ENCODE measurements around the gene SCN10A.

Gene SCN10A

DNA sequence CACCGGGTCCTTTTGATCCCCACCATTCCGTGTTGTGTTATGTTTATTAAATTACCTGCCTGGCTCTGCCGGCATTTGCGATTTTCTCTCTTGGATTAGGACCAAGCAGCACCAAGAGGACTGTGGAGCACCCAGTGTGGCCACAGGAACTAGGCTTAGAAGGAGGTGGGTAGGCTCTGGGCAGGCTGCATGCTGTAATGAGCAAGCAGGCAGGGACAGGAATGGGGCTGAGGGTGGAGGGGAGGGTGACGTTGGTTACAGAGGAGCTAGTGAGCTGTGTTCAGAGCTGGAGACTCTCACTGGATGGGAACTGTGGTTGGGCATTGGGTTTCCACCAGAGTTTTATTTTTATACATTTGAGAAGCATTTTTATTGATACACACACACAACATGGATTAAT is 158.6 kb downstream of the SCN10A start:
- H2BK15ac ChIP-seq (replicated peaks; ENCODE audit: low read depth) = no peak overlapping the region
- H3K79me1 ChIP-seq (ENCODE audit: low read length) = no peaks in the 10 kb centered on the region
- H3K27ac ChIP-seq (ENCODE audit: low read depth, low read length) = no peak overlapping the region
- H3K79me2 ChIP-seq (ENCODE audit: control insufficient read depth, insufficient read depth, low read length) = no peaks in the 10 kb centered on the region
- no peak overlapping the region for H3K23ac ChIP-seq (ENCODE audit: low read length)
- H4K8ac ChIP-seq (ENCODE audit: low read depth, low read length) = no peak overlapping the region
- no peak overlapping the region for H2AK5ac ChIP-seq (ENCODE audit: low read length)
- H3K4me1 ChIP-seq (ENCODE audit: control insufficient read depth, low read depth, low read length) = peaks cover 5% of the 10 kb centered on the region
- H3K18ac ChIP-seq (ENCODE audit: low read length) = no peak overlapping the region
- no peak overlapping the region for H3K4me3 ChIP-seq (ENCODE audit: low read length)
- no CpG with 5 or more reads among the region's 5 CpGs for WGBS (ENCODE audit: extremely low coverage, insufficient coverage, low lambda C conversion rate)
- no peaks in the 10 kb centered on the region for H3K27me3 ChIP-seq (ENCODE audit: insufficient read depth, low read length, poor library complexity)
- DNase-seq = no peak
- no peak overlapping the region for H3K4me2 ChIP-seq (ENCODE audit: low read length)
- no peak overlapping the region for H4K5ac ChIP-seq (ENCODE audit: low read length)
- H3K56ac ChIP-seq (ENCODE audit: low read length) = no peak overlapping the region
- H3K9ac ChIP-seq (ENCODE audit: low read length) = no peak overlapping the region
- no peak overlapping the region for H3K4ac ChIP-seq (ENCODE audit: low read depth, low read length)
- H2BK120ac ChIP-seq (ENCODE audit: low read depth, low read length) = no peak overlapping the region
- H3K36me3 ChIP-seq (ENCODE audit: control insufficient read depth, insufficient read depth, low read length) = no peaks in the 10 kb centered on the region
- H2BK5ac ChIP-seq (ENCODE audit: low read length) = no peak overlapping the region

DNA sequence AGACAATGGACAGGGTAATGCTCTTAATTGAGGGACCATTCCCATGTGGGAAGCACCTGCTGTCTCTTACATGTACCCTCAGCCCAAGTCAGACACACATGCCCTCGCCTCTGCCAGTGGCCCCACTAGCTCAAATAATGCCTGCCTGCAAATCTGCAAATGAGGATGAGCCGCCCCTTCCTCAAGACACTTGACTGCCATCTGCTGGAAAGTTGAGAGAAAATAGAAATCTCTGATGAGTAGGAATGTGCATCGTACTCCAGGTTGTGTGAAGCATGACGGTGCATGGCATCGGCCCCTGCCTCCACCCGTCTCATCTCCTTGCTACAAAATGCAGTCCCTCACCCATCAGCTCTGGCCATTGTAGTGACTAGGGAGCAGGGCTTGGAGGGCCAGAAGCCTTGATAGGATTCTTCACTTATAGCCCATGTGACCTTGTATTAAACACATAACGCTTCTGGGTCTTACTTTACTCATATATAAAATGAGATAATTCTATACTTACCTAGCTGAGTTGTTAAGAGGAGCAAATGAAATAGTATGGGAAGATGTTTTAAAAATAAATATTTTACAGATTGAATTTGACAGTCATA is 160.2 kb downstream of the SCN10A start:
- Histone ChIP-seq H3K18ac (ENCODE audit: low read length) (no peak overlapping the region), H3K4me2 (ENCODE audit: low read length) (no peak overlapping the region), H3K4ac (ENCODE audit: low read depth, low read length) (no peak overlapping the region), H4K5ac (ENCODE audit: low read length) (no peak overlapping the region), H3K4me3 (ENCODE audit: low read length) (no peak overlapping the region), H2AK5ac (ENCODE audit: low read length) (no peak overlapping the region), H3K36me3 (ENCODE audit: control insufficient read depth, insufficient read depth, low read length) (no peaks in the 10 kb centered on the region), H3K56ac (ENCODE audit: low read length) (no peak overlapping the region), H3K27me3 (ENCODE audit: insufficient read depth, low read length, poor library complexity) (no peaks in the 10 kb centered on the region), H2BK120ac (ENCODE audit: low read depth, low read length) (no peak overlapping the region), H3K27ac (ENCODE audit: low read depth, low read length) (no peak overlapping the region), H3K79me1 (ENCODE audit: low read length) (no peaks in the 10 kb centered on the region), H2BK15ac (replicated peaks; ENCODE audit: low read depth) (no peak overlapping the region), H3K9ac (ENCODE audit: low read length) (no peak overlapping the region), H4K8ac (ENCODE audit: low read depth, low read length) (no peak overlapping the region), H2BK5ac (ENCODE audit: low read length) (no peak overlapping the region), H3K79me2 (ENCODE audit: control insufficient read depth, insufficient read depth, low read length) (no peaks in the 10 kb centered on the region), H3K23ac (ENCODE audit: low read length) (no peak overlapping the region), H3K4me1 (ENCODE audit: control insufficient read depth, low read depth, low read length) (peaks cover 5% of the 10 kb centered on the region)
- peak; percentile 89 for DNase-seq
- no CpG with 5 or more reads among the region's 7 CpGs for WGBS (ENCODE audit: extremely low coverage, insufficient coverage, low lambda C conversion rate)

DNA sequence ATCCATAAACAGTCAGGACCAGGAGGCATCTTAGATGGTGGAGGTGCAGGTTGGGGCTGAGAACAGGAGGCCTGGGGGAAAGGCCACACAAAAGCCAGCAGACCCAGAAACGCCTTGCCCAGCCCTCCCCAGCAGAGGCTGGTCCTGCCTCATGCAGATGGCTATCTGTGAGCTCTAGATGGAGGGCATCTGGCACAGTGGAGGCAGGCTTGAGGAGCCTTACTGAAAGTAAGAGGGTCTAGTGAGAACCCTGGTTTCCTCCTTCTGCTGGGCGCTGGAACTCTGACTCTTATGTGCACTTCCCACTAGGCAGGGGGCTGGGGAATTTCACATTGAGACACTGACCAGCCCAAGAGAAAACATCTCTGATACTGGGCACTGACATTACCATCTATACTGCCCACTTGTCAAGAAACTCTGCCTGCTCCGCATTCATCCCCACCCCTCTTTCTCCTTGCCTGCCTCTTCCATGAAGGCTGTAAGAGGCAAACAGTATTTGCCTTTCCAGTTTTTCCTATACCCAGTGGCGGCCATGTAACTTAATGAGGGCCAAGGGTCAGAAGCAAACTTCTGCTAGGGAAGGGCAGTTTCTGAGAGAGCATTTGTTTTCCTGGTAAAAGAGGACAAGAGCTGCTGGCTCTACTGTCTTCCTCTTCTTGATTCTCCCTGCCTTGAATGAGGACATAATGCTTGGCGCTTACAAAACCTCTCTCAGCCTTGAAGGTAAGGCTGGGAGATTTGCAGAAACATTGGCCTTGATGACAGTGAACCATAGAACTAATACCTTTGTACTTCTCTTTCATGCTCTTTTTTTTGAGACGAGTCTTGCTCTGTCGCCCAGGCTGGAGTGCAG is 162.1 kb downstream of the SCN10A start:
- H3K79me1 ChIP-seq (ENCODE audit: low read length) = no peaks in the 10 kb centered on the region
- H3K23ac ChIP-seq (ENCODE audit: low read length) = no peak overlapping the region
- peaks cover 5% of the 10 kb centered on the region for H3K4me1 ChIP-seq (ENCODE audit: control insufficient read depth, low read depth, low read length)
- no peaks in the 10 kb centered on the region for H3K36me3 ChIP-seq (ENCODE audit: control insufficient read depth, insufficient read depth, low read length)
- H2BK5ac ChIP-seq (ENCODE audit: low read length) = no peak overlapping the region
- no peak overlapping the region for H3K4ac ChIP-seq (ENCODE audit: low read depth, low read length)
- H3K27me3 ChIP-seq (ENCODE audit: insufficient read depth, low read length, poor library complexity) = no peaks in the 10 kb centered on the region
- no peak overlapping the region for H4K5ac ChIP-seq (ENCODE audit: low read length)
- H4K8ac ChIP-seq (ENCODE audit: low read depth, low read length) = no peak overlapping the region
- no peak overlapping the region for H3K4me2 ChIP-seq (ENCODE audit: low read length)
- no peak overlapping the region for H2BK120ac ChIP-seq (ENCODE audit: low read depth, low read length)
- DNase-seq = no peak
- no peaks in the 10 kb centered on the region for H3K79me2 ChIP-seq (ENCODE audit: control insufficient read depth, insufficient read depth, low read length)
- no peak overlapping the region for H3K9ac ChIP-seq (ENCODE audit: low read length)
- no CpG with 5 or more reads among the region's 7 CpGs for WGBS (ENCODE audit: extremely low coverage, insufficient coverage, low lambda C conversion rate)
- no peak overlapping the region for H3K27ac ChIP-seq (ENCODE audit: low read depth, low read length)
- no peak overlapping the region for H3K18ac ChIP-seq (ENCODE audit: low read length)
- no peak overlapping the region for H2AK5ac ChIP-seq (ENCODE audit: low read length)
- no peak overlapping the region for H3K56ac ChIP-seq (ENCODE audit: low read length)
- H2BK15ac ChIP-seq (replicated peaks; ENCODE audit: low read depth) = no peak overlapping the region
- no peak overlapping the region for H3K4me3 ChIP-seq (ENCODE audit: low read length)

DNA sequence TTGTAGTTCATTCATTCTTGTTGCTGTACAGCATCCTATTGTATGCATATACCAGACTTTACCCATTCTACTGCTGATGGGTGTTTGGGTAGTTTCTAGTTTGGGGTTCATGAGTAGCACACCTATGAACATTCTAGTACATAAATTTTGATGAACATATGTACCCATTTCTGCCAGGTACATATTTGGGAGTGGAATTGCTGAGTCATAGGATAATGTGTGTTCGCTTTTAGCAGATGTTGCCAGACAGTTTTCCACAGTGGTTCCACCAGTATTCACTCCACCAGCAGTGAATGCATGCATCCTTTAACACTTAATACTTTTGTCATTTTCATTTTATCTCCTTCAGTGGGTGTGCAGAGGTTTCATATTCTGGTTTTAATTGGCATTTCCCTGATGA is 163.1 kb downstream of the SCN10A start:
- H3K9ac ChIP-seq (ENCODE audit: low read length) = no peak overlapping the region
- H3K23ac ChIP-seq (ENCODE audit: low read length) = no peak overlapping the region
- no peak overlapping the region for H2BK5ac ChIP-seq (ENCODE audit: low read length)
- WGBS (ENCODE audit: extremely low coverage, insufficient coverage, low lambda C conversion rate) = no CpG with 5 or more reads among the region's 1 CpG
- H3K4me3 ChIP-seq (ENCODE audit: low read length) = no peak overlapping the region
- H3K79me2 ChIP-seq (ENCODE audit: control insufficient read depth, insufficient read depth, low read length) = no peaks in the 10 kb centered on the region
- H4K8ac ChIP-seq (ENCODE audit: low read depth, low read length) = no peak overlapping the region
- H3K4me1 ChIP-seq (ENCODE audit: control insufficient read depth, low read depth, low read length) = no peaks in the 10 kb centered on the region
- H4K5ac ChIP-seq (ENCODE audit: low read length) = no peak overlapping the region
- no peak overlapping the region for H3K4ac ChIP-seq (ENCODE audit: low read depth, low read length)
- H3K18ac ChIP-seq (ENCODE audit: low read length) = no peak overlapping the region
- H2BK120ac ChIP-seq (ENCODE audit: low read depth, low read length) = no peak overlapping the region
- H3K56ac ChIP-seq (ENCODE audit: low read length) = no peak overlapping the region
- H3K79me1 ChIP-seq (ENCODE audit: low read length) = no peaks in the 10 kb centered on the region
- no peak overlapping the region for H2AK5ac ChIP-seq (ENCODE audit: low read length)
- H2BK15ac ChIP-seq (replicated peaks; ENCODE audit: low read depth) = no peak overlapping the region
- no peak for DNase-seq
- no peaks in the 10 kb centered on the region for H3K36me3 ChIP-seq (ENCODE audit: control insufficient read depth, insufficient read depth, low read length)
- H3K27me3 ChIP-seq (ENCODE audit: insufficient read depth, low read length, poor library complexity) = peaks cover 3% of the 10 kb centered on the region
- H3K27ac ChIP-seq (ENCODE audit: low read depth, low read length) = no peak overlapping the region
- H3K4me2 ChIP-seq (ENCODE audit: low read length) = no peak overlapping the region

DNA sequence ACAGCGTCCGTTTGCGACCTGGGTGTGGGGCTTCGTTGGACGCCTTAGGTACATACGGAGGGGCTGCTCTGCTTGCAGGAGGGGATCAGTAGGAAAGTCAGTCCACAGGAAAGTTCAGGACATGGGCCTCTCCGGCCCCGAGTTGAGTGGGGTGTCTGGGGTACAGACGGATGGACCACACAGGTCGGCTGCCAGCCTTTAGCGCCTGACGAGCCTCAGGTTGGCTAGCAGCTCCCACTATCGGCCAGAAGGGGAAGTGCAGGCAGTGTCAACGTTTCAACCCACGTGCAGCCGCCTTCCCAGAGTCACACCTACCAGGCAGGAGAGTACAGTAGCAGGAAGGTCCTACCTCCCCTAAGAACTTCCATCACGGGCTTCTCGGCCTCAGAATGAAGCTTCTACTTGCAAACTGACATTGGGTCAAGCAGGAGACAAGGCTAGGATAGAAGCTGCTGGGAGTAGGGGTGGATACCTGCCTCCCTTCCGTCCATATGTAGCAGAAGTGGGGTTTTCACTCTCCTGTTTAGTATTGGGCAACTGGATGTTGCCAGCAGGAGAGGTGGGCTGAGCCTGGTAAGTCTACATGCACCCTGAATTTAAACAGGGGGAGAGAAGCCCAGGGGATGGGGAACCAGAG is 164.7 kb downstream of the SCN10A start:
- Histone ChIP-seq H3K4me1 (ENCODE audit: control insufficient read depth, low read depth, low read length) (no peaks in the 10 kb centered on the region), H2BK120ac (ENCODE audit: low read depth, low read length) (no peak overlapping the region), H3K4me2 (ENCODE audit: low read length) (peak overlapping the region; percentile 79), H3K56ac (ENCODE audit: low read length) (no peak overlapping the region), H3K23ac (ENCODE audit: low read length) (no peak overlapping the region), H2AK5ac (ENCODE audit: low read length) (no peak overlapping the region), H3K36me3 (ENCODE audit: control insufficient read depth, insufficient read depth, low read length) (no peaks in the 10 kb centered on the region), H4K8ac (ENCODE audit: low read depth, low read length) (no peak overlapping the region), H4K5ac (ENCODE audit: low read length) (no peak overlapping the region), H3K4me3 (ENCODE audit: low read length) (no peak overlapping the region), H3K9ac (ENCODE audit: low read length) (peak overlapping the region; percentile 39), H2BK15ac (replicated peaks; ENCODE audit: low read depth) (no peak overlapping the region), H2BK5ac (ENCODE audit: low read length) (no peak overlapping the region), H3K79me2 (ENCODE audit: control insufficient read depth, insufficient read depth, low read length) (no peaks in the 10 kb centered on the region), H3K18ac (ENCODE audit: low read length) (no peak overlapping the region), H3K27me3 (ENCODE audit: insufficient read depth, low read length, poor library complexity) (peaks cover 3% of the 10 kb centered on the region), H3K27ac (ENCODE audit: low read depth, low read length) (no peak overlapping the region), H3K4ac (ENCODE audit: low read depth, low read length) (no peak overlapping the region), H3K79me1 (ENCODE audit: low read length) (no peaks in the 10 kb centered on the region)
- no CpG with 5 or more reads among the region's 19 CpGs for WGBS (ENCODE audit: extremely low coverage, insufficient coverage, low lambda C conversion rate)
- DNase-seq = peak; percentile 83
